Measurements from ENCODE around the gene RHBDD3.

Gene RHBDD3

GRCh38 chr22:29301716-29302401 lies 34.1 kb upstream of the RHBDD3 start:
- H3K4me3 ChIP-seq (ENCODE audit: low read length), result no peak overlapping the region
- no peak overlapping the region for H3K27ac ChIP-seq (ENCODE audit: low read depth, low read length)
- H3K4me1 ChIP-seq (ENCODE audit: control insufficient read depth, insufficient read depth, low read length), result peaks cover 6% of the 10 kb centered on the region
- H3K9ac ChIP-seq (ENCODE audit: low read length), result no peak overlapping the region
- H3K27me3 ChIP-seq (ENCODE audit: control insufficient read depth, insufficient read depth, low read length), result no peaks in the 10 kb centered on the region
- peaks cover 34% of the 10 kb centered on the region for H3K36me3 ChIP-seq (ENCODE audit: control insufficient read depth, insufficient read depth, low read length)

- H3K4me3 ChIP-seq (ENCODE audit: low read length), result no peak overlapping the region
- H3K36me3 ChIP-seq (ENCODE audit: control insufficient read depth, insufficient read depth, low read length), result peaks cover 42% of the 10 kb centered on the region
- no peaks in the 10 kb centered on the region for H3K27me3 ChIP-seq (ENCODE audit: control insufficient read depth, insufficient read depth, low read length)
- H3K27ac ChIP-seq (ENCODE audit: low read depth, low read length), result no peak overlapping the region
- H3K4me1 ChIP-seq (ENCODE audit: control insufficient read depth, insufficient read depth, low read length), result peaks cover 6% of the 10 kb centered on the region
- no peak overlapping the region for H3K9ac ChIP-seq (ENCODE audit: low read length)
These were observed 33.2 kb upstream of the RHBDD3 start for GRCh38 chr22:29300807-29301601.

GRCh38 chr22:29300467-29300806 lies 32.7 kb upstream of the RHBDD3 start:
- H3K27me3 ChIP-seq (ENCODE audit: control insufficient read depth, insufficient read depth, low read length), result no peaks in the 10 kb centered on the region
- peaks cover 47% of the 10 kb centered on the region for H3K36me3 ChIP-seq (ENCODE audit: control insufficient read depth, insufficient read depth, low read length)
- no peak overlapping the region for H3K27ac ChIP-seq (ENCODE audit: low read depth, low read length)

GRCh38 chr22:29299136-29299900 lies 31.5 kb upstream of the RHBDD3 start:
- Histone ChIP-seq H3K36me3 (ENCODE audit: control insufficient read depth, insufficient read depth, low read length) (peaks cover 50% of the 10 kb centered on the region), H3K9ac (ENCODE audit: low read length) (no peak overlapping the region), H3K4me3 (ENCODE audit: low read length) (no peak overlapping the region), H3K27ac (ENCODE audit: low read depth, low read length) (no peak overlapping the region), H3K27me3 (ENCODE audit: control insufficient read depth, insufficient read depth, low read length) (no peaks in the 10 kb centered on the region), H3K4me1 (ENCODE audit: control insufficient read depth, insufficient read depth, low read length) (peaks cover 4% of the 10 kb centered on the region)

More at GRCh38 chr22:29300467-29300806, 32.7 kb upstream of the RHBDD3 start:
- H3K4me1 ChIP-seq (ENCODE audit: control insufficient read depth, insufficient read depth, low read length), result peaks cover 4% of the 10 kb centered on the region
- H3K9ac ChIP-seq (ENCODE audit: low read length), result no peak overlapping the region
- H3K4me3 ChIP-seq (ENCODE audit: low read length), result no peak overlapping the region

DNA sequence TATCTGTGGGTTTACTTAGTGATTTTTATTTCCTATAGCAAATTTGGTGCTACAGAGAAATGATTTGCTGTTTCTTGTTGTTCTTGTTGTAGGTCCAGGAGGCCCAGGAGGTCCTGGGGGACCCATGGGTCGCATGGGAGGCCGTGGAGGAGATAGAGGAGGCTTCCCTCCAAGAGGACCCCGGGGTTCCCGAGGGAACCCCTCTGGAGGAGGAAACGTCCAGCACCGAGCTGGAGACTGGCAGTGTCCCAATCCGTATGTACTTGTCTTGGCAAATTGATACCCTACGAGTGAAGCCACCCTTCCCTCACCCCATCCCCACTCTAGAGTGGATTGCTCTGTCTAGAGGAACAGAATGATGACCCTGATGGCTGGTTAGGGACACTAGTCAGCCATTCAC lies 30.9 kb upstream of the RHBDD3 start:
- Histone ChIP-seq H3K4me1 (ENCODE audit: control insufficient read depth, insufficient read depth, low read length) (peaks cover 4% of the 10 kb centered on the region), H3K36me3 (ENCODE audit: control insufficient read depth, insufficient read depth, low read length) (peaks cover 50% of the 10 kb centered on the region), H3K27ac (ENCODE audit: low read depth, low read length) (no peak overlapping the region), H3K27me3 (ENCODE audit: control insufficient read depth, insufficient read depth, low read length) (no peaks in the 10 kb centered on the region), H3K9ac (ENCODE audit: low read length) (no peak overlapping the region), H3K4me3 (ENCODE audit: low read length) (no peak overlapping the region)

DNA sequence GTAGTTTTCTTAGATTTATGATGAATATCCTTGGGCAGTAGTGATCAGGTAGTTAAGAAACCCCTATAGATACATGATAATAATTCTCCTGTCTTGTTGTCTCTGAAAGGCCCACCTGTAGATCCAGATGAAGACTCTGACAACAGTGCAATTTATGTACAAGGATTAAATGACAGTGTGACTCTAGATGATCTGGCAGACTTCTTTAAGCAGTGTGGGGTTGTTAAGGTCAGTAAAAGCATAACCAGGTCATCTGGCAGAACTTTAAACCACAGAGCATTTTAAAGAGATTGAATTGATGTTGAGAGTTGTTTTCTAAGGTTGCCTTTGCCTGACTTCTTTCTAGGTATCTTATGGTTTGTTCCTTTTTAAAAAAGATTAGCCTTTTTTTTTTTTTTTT lies 24.6 kb upstream of the RHBDD3 start:
- no peaks in the 10 kb centered on the region for H3K4me1 ChIP-seq (ENCODE audit: control insufficient read depth, insufficient read depth, low read length)
- H3K9ac ChIP-seq (ENCODE audit: low read length), result no peak overlapping the region
- H3K4me3 ChIP-seq (ENCODE audit: low read length), result no peak overlapping the region
- peaks cover 47% of the 10 kb centered on the region for H3K36me3 ChIP-seq (ENCODE audit: control insufficient read depth, insufficient read depth, low read length)
- no peak overlapping the region for H3K27ac ChIP-seq (ENCODE audit: low read depth, low read length)
- no peaks in the 10 kb centered on the region for H3K27me3 ChIP-seq (ENCODE audit: control insufficient read depth, insufficient read depth, low read length)

- Histone ChIP-seq H3K9ac (ENCODE audit: low read length) (no peak overlapping the region), H3K27ac (ENCODE audit: low read depth, low read length) (no peak overlapping the region), H3K4me1 (ENCODE audit: control insufficient read depth, insufficient read depth, low read length) (no peaks in the 10 kb centered on the region), H3K27me3 (ENCODE audit: control insufficient read depth, insufficient read depth, low read length) (no peaks in the 10 kb centered on the region), H3K36me3 (ENCODE audit: control insufficient read depth, insufficient read depth, low read length) (peaks cover 36% of the 10 kb centered on the region), H3K4me3 (ENCODE audit: low read length) (no peak overlapping the region)
These were observed 23.4 kb upstream of the RHBDD3 start for GRCh38 chr22:29291215-29291614.

- Histone ChIP-seq H3K27ac (ENCODE audit: low read depth, low read length) (no peak overlapping the region), H3K27me3 (ENCODE audit: control insufficient read depth, insufficient read depth, low read length) (no peaks in the 10 kb centered on the region), H3K36me3 (ENCODE audit: control insufficient read depth, insufficient read depth, low read length) (peaks cover 32% of the 10 kb centered on the region), H3K4me1 (ENCODE audit: control insufficient read depth, insufficient read depth, low read length) (no peaks in the 10 kb centered on the region), H3K4me3 (ENCODE audit: low read length) (no peak overlapping the region), H3K9ac (ENCODE audit: low read length) (no peak overlapping the region)
These were observed 22.3 kb upstream of the RHBDD3 start for GRCh38 chr22:29290061-29290460.

DNA sequence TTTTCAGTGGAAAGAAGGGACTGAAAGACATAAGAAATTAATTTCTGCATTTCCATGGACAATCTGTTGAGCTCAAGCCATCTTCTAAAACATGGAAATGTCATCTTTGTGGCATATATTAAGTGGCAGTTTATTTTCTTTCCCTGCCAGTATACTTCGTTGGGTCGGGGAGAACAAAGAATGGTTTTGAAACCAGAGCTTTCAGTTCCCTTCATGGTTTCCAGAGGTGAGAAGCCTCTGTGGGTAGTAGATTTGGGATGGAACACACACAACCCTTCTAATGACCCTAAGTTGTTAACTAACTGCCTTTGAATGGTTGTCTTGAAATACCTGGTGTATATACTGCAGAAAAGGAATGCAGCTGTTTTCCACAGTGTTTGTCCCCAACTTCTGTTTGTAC lies 21.1 kb upstream of the RHBDD3 start:
- H3K4me3 ChIP-seq (ENCODE audit: low read length), result no peak overlapping the region
- H3K27me3 ChIP-seq (ENCODE audit: control insufficient read depth, insufficient read depth, low read length), result no peaks in the 10 kb centered on the region
- H3K4me1 ChIP-seq (ENCODE audit: control insufficient read depth, insufficient read depth, low read length), result no peaks in the 10 kb centered on the region
- H3K9ac ChIP-seq (ENCODE audit: low read length), result no peak overlapping the region
- H3K36me3 ChIP-seq (ENCODE audit: control insufficient read depth, insufficient read depth, low read length), result peaks cover 38% of the 10 kb centered on the region
- no peak overlapping the region for H3K27ac ChIP-seq (ENCODE audit: low read depth, low read length)

- Histone ChIP-seq H3K9ac (ENCODE audit: low read length) (no peak overlapping the region), H3K4me3 (ENCODE audit: low read length) (no peak overlapping the region), H3K4me1 (ENCODE audit: control insufficient read depth, insufficient read depth, low read length) (no peaks in the 10 kb centered on the region), H3K36me3 (ENCODE audit: control insufficient read depth, insufficient read depth, low read length) (peaks cover 46% of the 10 kb centered on the region), H3K27ac (ENCODE audit: low read depth, low read length) (no peak overlapping the region), H3K27me3 (ENCODE audit: control insufficient read depth, insufficient read depth, low read length) (no peaks in the 10 kb centered on the region)
These were observed 16.4 kb upstream of the RHBDD3 start for GRCh38 chr22:29284196-29284595.

- Histone ChIP-seq H3K9ac (ENCODE audit: low read length) (no peak overlapping the region), H3K27ac (ENCODE audit: low read depth, low read length) (no peak overlapping the region), H3K27me3 (ENCODE audit: control insufficient read depth, insufficient read depth, low read length) (no peaks in the 10 kb centered on the region), H3K4me1 (ENCODE audit: control insufficient read depth, insufficient read depth, low read length) (peaks cover 3% of the 10 kb centered on the region), H3K4me3 (ENCODE audit: low read length) (no peak overlapping the region), H3K36me3 (ENCODE audit: control insufficient read depth, insufficient read depth, low read length) (peaks cover 49% of the 10 kb centered on the region)
These were observed 10.1 kb upstream of the RHBDD3 start for GRCh38 chr22:29277927-29278326.

DNA sequence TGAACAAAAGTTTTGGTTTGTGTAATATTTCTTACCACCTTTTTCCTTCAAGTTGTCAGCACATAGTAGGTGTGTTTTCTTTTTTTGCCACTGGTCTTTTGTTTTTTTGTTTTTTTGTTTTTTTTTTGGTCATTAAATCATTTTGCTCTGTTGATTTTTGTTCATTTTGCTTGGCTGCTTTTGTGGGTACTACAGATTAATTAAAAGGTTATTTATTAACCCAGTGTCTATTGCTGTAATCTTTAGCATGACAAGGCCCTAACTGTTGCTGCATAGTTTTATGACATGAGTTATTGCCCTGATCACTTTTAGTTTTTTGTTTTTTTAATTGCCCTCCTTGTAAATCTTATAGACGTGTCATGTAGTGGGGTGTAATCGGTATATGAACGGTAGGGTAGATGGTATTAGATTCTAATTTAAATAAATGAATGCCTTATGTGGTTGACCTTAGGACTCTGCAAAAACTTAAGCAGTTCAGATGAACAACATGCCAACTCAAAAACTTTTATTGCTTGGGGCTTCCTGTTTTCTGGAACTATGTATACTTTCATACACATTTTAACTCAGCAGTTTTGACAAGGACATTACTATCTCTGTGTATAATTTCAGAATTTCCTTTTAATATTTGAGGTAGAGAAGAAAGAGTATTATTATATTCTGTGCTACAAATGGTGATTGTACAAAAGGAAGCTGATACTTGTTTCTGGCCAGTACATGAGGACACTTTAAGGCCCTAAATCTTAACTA lies 8.2 kb upstream of the RHBDD3 start:
- Histone ChIP-seq H3K27me3 (ENCODE audit: control insufficient read depth, insufficient read depth, low read length) (no peaks in the 10 kb centered on the region), H3K4me3 (ENCODE audit: low read length) (no peak overlapping the region), H3K36me3 (ENCODE audit: control insufficient read depth, insufficient read depth, low read length) (peaks cover 48% of the 10 kb centered on the region), H3K27ac (ENCODE audit: low read depth, low read length) (no peak overlapping the region), H3K9ac (ENCODE audit: low read length) (no peak overlapping the region), H3K4me1 (ENCODE audit: control insufficient read depth, insufficient read depth, low read length) (peaks cover 17% of the 10 kb centered on the region)
